Measurements from ENCODE around the gene GUCY2C.

GUCY2C gene

GRCh38 chr12:14570231-14570630, 126.2 kb downstream of the GUCY2C start:
- DNase-seq (ENCODE audit: low read depth) = no peak

- peak; percentile 13 for DNase-seq (ENCODE audit: low read depth)
These were observed 128.8 kb downstream of the GUCY2C start, which contains the start of gene PLBD1 for GRCh38 chr12:14567351-14568162. Gene PLBD1 (minus strand): TSS chr12:14567883. CDS start chr12:14567696, 187 bp downstream.

- no peak for DNase-seq (ENCODE audit: low read depth)
These were observed 132.0 kb downstream of the GUCY2C start for GRCh38 chr12:14564336-14564959.

- DNase-seq (ENCODE audit: low read depth) = no peak
These were observed 133.4 kb downstream of the GUCY2C start for GRCh38 chr12:14563046-14563445.

Measured in stromal cell of bone marrow (primary cell).